Mucosa of descending colon (tissue), 3 donors: ENCODE results near the gene ARL13A. TPM values are rescaled to one million over a fixed set of nuclear protein-coding genes. Genes with fewer than 3 reads are reported as not detected.
"Not testable (repeated sequence)": the region's sequence is repeated elsewhere in the genome, so short reads cannot be mapped to it uniquely, and the experiment has no call there.

Source experiments
- ATAC-seq: fragments of 200-7000 bp; cut with Tn5 transposase; one replicate; pipeline ENCODE4 v1.9.1; 2020; ENCODE audit warnings: mild to moderate bottlenecking, moderate library complexity
- DNase-seq, 3 donors: peaks; one replicate each; pipeline ENCODE4 v3.0.0-alpha.2; 2020
- H3K36me3 ChIP-seq: fragments of 200-600 bp; one replicate; pipeline ENCODE4 v1.8.0; 2021; ENCODE audit warnings: low read depth, mild to moderate bottlenecking
- H3K4me1 ChIP-seq: fragments of 200-600 bp; one replicate; pipeline ENCODE4 v1.8.0; 2021; ENCODE audit warnings: low read depth, mild to moderate bottlenecking
- H3K4me3 ChIP-seq: fragments of 200-600 bp; one replicate; pipeline ENCODE4 v1.8.0; 2021; ENCODE audit warnings: mild to moderate bottlenecking
- H3K9me3 ChIP-seq: fragments of 200-600 bp; one replicate; pipeline ENCODE4 v1.8.0; 2021; ENCODE audit warnings: mild to moderate bottlenecking
- CTCF ChIP-seq: fragments of 200-600 bp; IDR thresholded peaks from one replicate; pipeline ENCODE4 v1.8.0; 2022; ENCODE audit warnings: antibody characterized with exemption, mild to moderate bottlenecking
- intact Hi-C, 2 donors: fragments of 100-400 bp; cut with DNase I in 1 of 2; cut with micrococcal nuclease in 1 of 2; formaldehyde crosslinking; loops; one replicate each; pipeline versions ENCODE4 v1.11.0 to v1.11.1; 2022; cut with DNase I, micrococcal nuclease
- total RNA-seq, 3 donors: library from RNA; stranded (reverse); fragmentation: NEBNext Ultra II Directional in 2 of 3; extraction: Animal tissue kit (Norgen Biotek cat#: 25700) in 2 of 3; gene quantifications; one replicate each; pipeline versions ENCODE4 v1.2.1 to v1.2.4, GENCODE V29; 2021 to 2023
- donor health status: DM: no; HTN: no; CAD: no; lungs with moderate emphysema.
- donor health status: DM: no; HTN: no; CAD: no.
- donor health status: DM: no; HTN: yes; CAD: no.

Gene ARL13A
- total RNA-seq, 3 donors from 2014 or later: not detected

- ATAC-seq: no peak
- DNase-seq: no peak
- TF ChIP-seq CTCF: no peak
- intact Hi-C loops: no loop called here
- Histone ChIP-seq H3K4me1 (no peaks in the 10 kb centered on the region), H3K9me3 (no peaks in the 10 kb centered on the region), H3K36me3 (no peaks in the 10 kb centered on the region), H3K4me3 (no peak overlapping the region)
Observed at GRCh38 chrX:100979881-100980607, 10.5 kb downstream of the ARL13A start.

GRCh38 chrX:100980608-100981497 is 11.3 kb downstream of the ARL13A start:
- intact Hi-C loops: no loop called here
- no peak for DNase-seq
- Histone ChIP-seq H3K9me3 (no peaks in the 10 kb centered on the region), H3K4me3 (no peak overlapping the region), H3K36me3 (no peaks in the 10 kb centered on the region), H3K4me1 (no peaks in the 10 kb centered on the region)
- no peak for TF ChIP-seq CTCF
- no peak for ATAC-seq

- H3K4me1 ChIP-seq, DNase-seq, intact Hi-C loops, H3K4me3 ChIP-seq, H3K36me3 ChIP-seq, H3K9me3 ChIP-seq, ATAC-seq: not testable (repeated sequence)
Observed at GRCh38 chrX:100981498-100981845, 12.0 kb downstream of the ARL13A start.

- TF ChIP-seq CTCF: no peak
- H3K9me3 ChIP-seq: no peaks in the 10 kb centered on the region
- peak; percentile 54 for ATAC-seq
- peak in 1 of 3 donors; percentile 3 for DNase-seq
- intact Hi-C loops: no loop called here
- H3K36me3 ChIP-seq: no peaks in the 10 kb centered on the region
- no peak overlapping the region for H3K4me3 ChIP-seq
- H3K4me1 ChIP-seq: no peaks in the 10 kb centered on the region
Observed at GRCh38 chrX:100984818-100985217, 15.3 kb downstream of the ARL13A start.

- DNase-seq (no peak), ATAC-seq (no peak)
- H3K4me3 ChIP-seq: no peak overlapping the region
- H3K4me1 ChIP-seq: no peaks in the 10 kb centered on the region
- intact Hi-C loops: no loop called here
- TF ChIP-seq CTCF: no peak
- H3K9me3 ChIP-seq: no peaks in the 10 kb centered on the region
- H3K36me3 ChIP-seq: no peaks in the 10 kb centered on the region
Observed at GRCh38 chrX:100990139-100990538, 20.6 kb downstream of the ARL13A start.
